ENCODE data around the gene VASN.

DNA sequence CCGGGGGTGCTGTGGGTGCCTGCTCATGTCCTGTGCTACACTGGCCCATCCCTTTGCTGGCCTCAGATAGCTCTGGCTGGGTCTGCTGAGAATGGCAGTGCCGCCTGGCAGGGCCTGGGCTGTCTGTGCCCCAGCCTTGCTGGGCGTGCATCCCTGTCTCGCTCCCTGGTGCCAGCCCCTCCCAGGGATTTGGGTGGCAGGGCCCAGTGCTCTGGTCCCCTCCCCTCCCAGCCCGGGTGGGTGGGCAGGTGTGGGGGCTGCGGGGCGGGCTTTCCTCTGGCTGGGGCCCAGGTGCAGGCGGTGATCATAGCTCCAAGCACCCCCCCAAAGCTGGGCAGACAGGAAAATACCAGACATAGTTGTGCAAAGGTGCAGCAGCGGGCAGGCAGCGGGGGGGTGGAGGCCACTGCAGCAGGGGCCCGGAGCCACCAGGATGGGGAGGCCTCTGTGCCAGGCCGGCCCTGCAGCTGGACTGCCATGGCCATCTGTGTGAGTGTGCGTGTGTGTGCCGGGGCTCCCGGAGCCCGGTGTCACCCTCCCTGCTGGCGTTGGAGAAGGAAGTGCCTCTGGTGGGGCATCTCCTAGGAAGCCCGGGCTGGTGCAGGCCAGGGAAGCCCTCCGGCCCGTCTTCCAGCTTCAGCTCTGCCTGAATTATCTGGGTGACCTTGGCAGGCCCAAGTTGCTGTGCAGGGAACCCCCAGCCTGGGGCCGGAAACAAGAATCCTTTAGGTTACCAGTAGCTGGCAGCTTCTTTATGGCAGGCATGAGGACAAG is 48.4 kb upstream of the VASN start:
- TF ChIP-seq ZNF239 (CRISPR knock-in tag; IDR thresholded peaks at IDR 0.05) (no peak), MAZ (CRISPR knock-in tag; conservative IDR thresholded peaks at IDR 0.05 in 1 of 2, IDR thresholded peaks at IDR 0.05 in 1 of 2) (no peak), ESRRA (IDR thresholded peaks at IDR 0.05; ENCODE audit: borderline replicate concordance, low read depth) (no peak)

All from K562 (cell line).